ENCODE results near the gene SYTL5.

SYTL5 gene

GRCh38 chrX:38154340-38154739, 148.0 kb downstream of the SYTL5 start:
- Histone ChIP-seq H3K9me3 (ENCODE audit: low read length) (no peaks in the 10 kb centered on the region), H3K9ac (ENCODE audit: low read length) (no peak overlapping the region), H3K27ac (ENCODE audit: low read depth, low read length) (no peak overlapping the region), H3K4me3 (ENCODE audit: low read depth in 1 of 2, low read length in 2 of 2) (no peak overlapping the region), H3K4me1 (ENCODE audit: insufficient read depth, low read length) (no peaks in the 10 kb centered on the region), H3K36me3 (ENCODE audit: insufficient read depth, low read length) (peaks cover 8% of the 10 kb centered on the region), H3K27me3 (ENCODE audit: control insufficient read depth in 1 of 2, insufficient read depth in 2 of 2, low read length in 2 of 2) (no peaks in the 10 kb centered on the region)

- H3K27ac ChIP-seq (ENCODE audit: low read depth, low read length) = no peak overlapping the region
- H3K27me3 ChIP-seq (ENCODE audit: control insufficient read depth in 1 of 2, insufficient read depth in 2 of 2, low read length in 2 of 2) = no peaks in the 10 kb centered on the region
- peaks cover 8% of the 10 kb centered on the region for H3K36me3 ChIP-seq (ENCODE audit: insufficient read depth, low read length)
- H3K9ac ChIP-seq (ENCODE audit: low read length) = no peak overlapping the region
- no peak overlapping the region for H3K4me3 ChIP-seq (ENCODE audit: low read depth in 1 of 2, low read length in 2 of 2)
- no peaks in the 10 kb centered on the region for H3K9me3 ChIP-seq (ENCODE audit: low read length)
- no peaks in the 10 kb centered on the region for H3K4me1 ChIP-seq (ENCODE audit: insufficient read depth, low read length)
These were observed 148.5 kb downstream of the SYTL5 start for GRCh38 chrX:38154818-38155217.

- Histone ChIP-seq H3K9me3 (ENCODE audit: low read length) (no peaks in the 10 kb centered on the region), H3K9ac (ENCODE audit: low read length) (no peak overlapping the region), H3K4me3 (ENCODE audit: low read depth in 1 of 2, low read length in 2 of 2) (no peak overlapping the region), H3K4me1 (ENCODE audit: insufficient read depth, low read length) (no peaks in the 10 kb centered on the region), H3K27me3 (ENCODE audit: control insufficient read depth in 1 of 2, insufficient read depth in 2 of 2, low read length in 2 of 2) (no peaks in the 10 kb centered on the region), H3K27ac (ENCODE audit: low read depth, low read length) (no peak overlapping the region), H3K36me3 (ENCODE audit: insufficient read depth, low read length) (peaks cover 8% of the 10 kb centered on the region)
These were observed 150.5 kb downstream of the SYTL5 start for GRCh38 chrX:38156838-38157237.

GRCh38 chrX:38163193-38163592, 156.8 kb downstream of the SYTL5 start:
- Histone ChIP-seq H3K9me3 (ENCODE audit: low read length) (no peaks in the 10 kb centered on the region), H3K27ac (ENCODE audit: low read depth, low read length) (no peak overlapping the region), H3K27me3 (ENCODE audit: control insufficient read depth in 1 of 2, insufficient read depth in 2 of 2, low read length in 2 of 2) (no peaks in the 10 kb centered on the region), H3K4me1 (ENCODE audit: insufficient read depth, low read length) (no peaks in the 10 kb centered on the region), H3K36me3 (ENCODE audit: insufficient read depth, low read length) (no peaks in the 10 kb centered on the region), H3K4me3 (ENCODE audit: low read depth in 1 of 2, low read length in 2 of 2) (no peak overlapping the region), H3K9ac (ENCODE audit: low read length) (no peak overlapping the region)

GRCh38 chrX:38165023-38165422, 158.7 kb downstream of the SYTL5 start:
- no peak overlapping the region for H3K4me3 ChIP-seq (ENCODE audit: low read depth in 1 of 2, low read length in 2 of 2)
- H3K27me3 ChIP-seq (ENCODE audit: control insufficient read depth in 1 of 2, insufficient read depth in 2 of 2, low read length in 2 of 2) = no peaks in the 10 kb centered on the region
- H3K27ac ChIP-seq (ENCODE audit: low read depth, low read length) = no peak overlapping the region
- H3K9ac ChIP-seq (ENCODE audit: low read length) = no peak overlapping the region
- no peaks in the 10 kb centered on the region for H3K4me1 ChIP-seq (ENCODE audit: insufficient read depth, low read length)
- H3K36me3 ChIP-seq (ENCODE audit: insufficient read depth, low read length) = no peaks in the 10 kb centered on the region
- H3K9me3 ChIP-seq (ENCODE audit: low read length) = no peaks in the 10 kb centered on the region

- H3K27ac ChIP-seq (ENCODE audit: low read depth, low read length) = no peak overlapping the region
- H3K9me3 ChIP-seq (ENCODE audit: low read length) = no peaks in the 10 kb centered on the region
- H3K27me3 ChIP-seq (ENCODE audit: control insufficient read depth in 1 of 2, insufficient read depth in 2 of 2, low read length in 2 of 2) = no peaks in the 10 kb centered on the region
- no peak overlapping the region for H3K4me3 ChIP-seq (ENCODE audit: low read depth in 1 of 2, low read length in 2 of 2)
- peaks cover 4% of the 10 kb centered on the region for H3K36me3 ChIP-seq (ENCODE audit: insufficient read depth, low read length)
- H3K9ac ChIP-seq (ENCODE audit: low read length) = no peak overlapping the region
- H3K4me1 ChIP-seq (ENCODE audit: insufficient read depth, low read length) = no peaks in the 10 kb centered on the region
These were observed 160.2 kb downstream of the SYTL5 start for GRCh38 chrX:38166478-38167083.

- Histone ChIP-seq H3K9me3 (ENCODE audit: low read length) (no peaks in the 10 kb centered on the region), H3K36me3 (ENCODE audit: insufficient read depth, low read length) (peaks cover 10% of the 10 kb centered on the region), H3K9ac (ENCODE audit: low read length) (no peak overlapping the region), H3K27me3 (ENCODE audit: control insufficient read depth in 1 of 2, insufficient read depth in 2 of 2, low read length in 2 of 2) (peaks cover 0 to 7% of the 10 kb centered on the region in 2 donors), H3K27ac (ENCODE audit: low read depth, low read length) (no peak overlapping the region), H3K4me3 (ENCODE audit: low read depth in 1 of 2, low read length in 2 of 2) (no peak overlapping the region), H3K4me1 (ENCODE audit: insufficient read depth, low read length) (no peaks in the 10 kb centered on the region)
These were observed 164.2 kb downstream of the SYTL5 start for GRCh38 chrX:38170556-38170955.

- no peak overlapping the region for H3K9ac ChIP-seq (ENCODE audit: low read length)
- no peak overlapping the region for H3K4me3 ChIP-seq (ENCODE audit: low read depth in 1 of 2, low read length in 2 of 2)
- peaks cover 0 to 7% of the 10 kb centered on the region in 2 donors for H3K27me3 ChIP-seq (ENCODE audit: control insufficient read depth in 1 of 2, insufficient read depth in 2 of 2, low read length in 2 of 2)
- H3K4me1 ChIP-seq (ENCODE audit: insufficient read depth, low read length) = no peaks in the 10 kb centered on the region
- H3K27ac ChIP-seq (ENCODE audit: low read depth, low read length) = no peak overlapping the region
- no peaks in the 10 kb centered on the region for H3K9me3 ChIP-seq (ENCODE audit: low read length)
- H3K36me3 ChIP-seq (ENCODE audit: insufficient read depth, low read length) = peaks cover 10% of the 10 kb centered on the region
These were observed 166.2 kb downstream of the SYTL5 start for GRCh38 chrX:38172596-38172995.

- H3K4me1 ChIP-seq (ENCODE audit: insufficient read depth, low read length) = no peaks in the 10 kb centered on the region
- no peak overlapping the region for H3K9ac ChIP-seq (ENCODE audit: low read length)
- H3K9me3 ChIP-seq (ENCODE audit: low read length) = no peaks in the 10 kb centered on the region
- no peak overlapping the region for H3K27ac ChIP-seq (ENCODE audit: low read depth, low read length)
- H3K36me3 ChIP-seq (ENCODE audit: insufficient read depth, low read length) = peaks cover 10% of the 10 kb centered on the region
- peaks cover 0 to 7% of the 10 kb centered on the region in 2 donors for H3K27me3 ChIP-seq (ENCODE audit: control insufficient read depth in 1 of 2, insufficient read depth in 2 of 2, low read length in 2 of 2)
- no peak overlapping the region for H3K4me3 ChIP-seq (ENCODE audit: low read depth in 1 of 2, low read length in 2 of 2)
These were observed 168.8 kb downstream of the SYTL5 start for GRCh38 chrX:38175139-38175538.

- no peak overlapping the region for H3K9ac ChIP-seq (ENCODE audit: low read length)
- no peaks in the 10 kb centered on the region for H3K9me3 ChIP-seq (ENCODE audit: low read length)
- H3K4me1 ChIP-seq (ENCODE audit: insufficient read depth, low read length) = no peaks in the 10 kb centered on the region
These were observed 172.0 kb downstream of the SYTL5 start for GRCh38 chrX:38178396-38178795.

More at GRCh38 chrX:38178396-38178795, 172.0 kb downstream of the SYTL5 start:
- Histone ChIP-seq H3K27ac (ENCODE audit: low read depth, low read length) (no peak overlapping the region), H3K4me3 (ENCODE audit: low read depth in 1 of 2, low read length in 2 of 2) (no peak overlapping the region), H3K27me3 (ENCODE audit: control insufficient read depth in 1 of 2, insufficient read depth in 2 of 2, low read length in 2 of 2) (peaks cover 0 to 7% of the 10 kb centered on the region in 2 donors), H3K36me3 (ENCODE audit: insufficient read depth, low read length) (no peaks in the 10 kb centered on the region)
